HepG2 (cell line): ENCODE results near the gene CAND2. TPM values are rescaled to one million over a fixed set of nuclear protein-coding genes. Genes with fewer than 3 reads are reported as not detected.

Experiments
- ATAC-seq: fragments of 200-7000 bp; cut with Tn5 transposase; 3 replicates; pipeline ENCODE4 v1.9.1; 2020; ENCODE audit warnings: mild to moderate bottlenecking, moderate library complexity
- BruUV-seq: library from RNA; stranded (reverse); fragments of 400-500 nt; replicated peaks from 2 replicates; lab custom pipeline; 2021; lab: Mats Ljungman, UMichigan
- CTCF ChIA-PET: fragments of 300-600 bp; formaldehyde crosslinking; extraction: SDS; loops from one replicate; lab custom pipeline; 2021; ENCODE audit warnings: low total read pairs, inconsistent platforms, low intra/inter-chr PET ratio; lab: Yijun Ruan, JAX
- POLR2A ChIA-PET: fragments of 350-600 bp; sonication (Branson Sonifier 250); formaldehyde crosslinking; loops from one replicate; lab custom pipeline; 2020; ENCODE audit warnings: antibody characterized with exemption, inconsistent platforms; lab: Yijun Ruan, JAX
- DNase-seq: peaks from one replicate; pipeline ENCODE4 v3.0.0-alpha.2; 2015; ENCODE audit warnings: low spot score
- FAIRE-seq: peaks from 3 replicates; lab custom pipeline; 2011; peaks lifted over from hg19 to GRCh38; lab: Jason Lieb, UNC
- H2AFZ ChIP-seq: one replicate; pipeline ENCODE4 v1.6.1; 2011; ENCODE audit warnings: low read length, inconsistent platforms
- H3K27ac ChIP-seq: fragments of 300-600 bp; 3 replicates; pipeline ENCODE4 v1.8.0; 2011; ENCODE audit warnings: mixed run types, mild to moderate bottlenecking, mixed read lengths, low read length, inconsistent platforms; ENCODE audit not compliant: insufficient read depth; ENCODE audit errors: extremely low read length
- H3K27me3 ChIP-seq, 2 experiments: fragments of 200-600 bp in 1 of 2; 2 replicates in 1 of 2; 3 replicates in 1 of 2; pipeline versions ENCODE4 v1.6.0 to v1.8.0; 2011; ENCODE audit warnings: low read length in 2 of 2, mild to moderate bottlenecking in 2 of 2, moderate library complexity in 2 of 2, inconsistent platforms in 1 of 2; ENCODE audit not compliant: insufficient read depth in 2 of 2, control insufficient read depth in 1 of 2
- H3K36me3 ChIP-seq, 2 experiments: fragments of 200-600 bp in 1 of 2; replicated peaks in 1 of 2; 2 replicates in 1 of 2; 3 replicates in 1 of 2; pipeline versions ENCODE4 v1.5.1 to v1.8.0; 2011; ENCODE audit warnings: low read length in 2 of 2, inconsistent platforms in 1 of 2; ENCODE audit not compliant: insufficient read depth in 2 of 2, control insufficient read depth in 1 of 2
- H3K4me1 ChIP-seq: 2 replicates; pipeline ENCODE4 v1.5.1; 2012; ENCODE audit warnings: low read length, inconsistent platforms; ENCODE audit not compliant: insufficient read depth
- H3K4me2 ChIP-seq: 2 replicates; pipeline ENCODE4 v1.6.0; 2011; ENCODE audit warnings: low read depth, low read length, inconsistent platforms
- H3K4me3 ChIP-seq, 3 experiments: fragments of 200-600 bp in 1 of 3; sonication (generic), shearing (Covaris generic) in 1 of 3; replicated peaks in 1 of 3; 2 replicates each; pipeline ENCODE4 v1.5.1; 2011 to 2016; ENCODE audit warnings: low read length in 3 of 3, inconsistent platforms in 2 of 3, low read depth in 2 of 3, mild to moderate bottlenecking in 2 of 3, control low read depth in 1 of 3, mixed read lengths in 1 of 3; ENCODE audit not compliant: insufficient read depth in 1 of 3
- H3K79me2 ChIP-seq: one replicate; pipeline ENCODE4 v1.6.1; 2011; ENCODE audit warnings: low read length, inconsistent platforms; ENCODE audit not compliant: insufficient read depth
- H3K9ac ChIP-seq: 2 replicates; pipeline ENCODE4 v1.6.0; 2011; ENCODE audit warnings: mild to moderate bottlenecking, low read depth, low read length, inconsistent platforms; ENCODE audit not compliant: insufficient read depth
- H3K9me3 ChIP-seq: 2 replicates; pipeline ENCODE4 v1.5.1; 2012; ENCODE audit warnings: mild to moderate bottlenecking, low read length
- H4K20me1 ChIP-seq: 2 replicates; pipeline ENCODE4 v1.6.0; 2011; ENCODE audit warnings: inconsistent platforms, mild to moderate bottlenecking, low read length, moderate library complexity; ENCODE audit not compliant: insufficient read depth
- ELF3 ChIP-seq: IDR thresholded peaks from 2 replicates; pipeline ENCODE4 v1.6.1; 2016; ENCODE audit warnings: missing genetic modification reagents, missing compliant biosample characterization
- FOXA1 ChIP-seq, 2 experiments: fragments of 450-650 bp in 1 of 2; sonication (generic) in 1 of 2; formaldehyde crosslinking in 1 of 2; IDR thresholded peaks; 2 replicates each; pipeline versions ENCODE4 v1.4.0 to v1.6.1; 2016 to 2020; ENCODE audit warnings: missing genetic modification reagents in 1 of 2
- GATAD1 ChIP-seq: IDR thresholded peaks from 2 replicates; pipeline ENCODE4 v1.6.1; 2016; ENCODE audit warnings: missing genetic modification reagents, missing compliant biosample characterization
- PRDM15 ChIP-seq: sonication (generic); formaldehyde crosslinking; IDR thresholded peaks from 2 replicates; pipeline ENCODE4 v1.4.0; 2020; ENCODE audit warnings: missing genetic modification reagents
- RFXAP ChIP-seq: sonication (generic); formaldehyde crosslinking; IDR thresholded peaks from 2 replicates; pipeline ENCODE4 v1.4.0; 2020; ENCODE audit warnings: missing genetic modification reagents, borderline replicate concordance
- SIX1 ChIP-seq: sonication (generic); formaldehyde crosslinking; IDR thresholded peaks from 2 replicates; pipeline ENCODE4 v1.4.0; 2020; ENCODE audit warnings: missing genetic modification reagents, borderline replicate concordance
- TRAFD1 ChIP-seq: sonication (generic); formaldehyde crosslinking; IDR thresholded peaks from 2 replicates; pipeline ENCODE4 v1.5.1; 2020; ENCODE audit warnings: missing genetic modification reagents, mild to moderate bottlenecking, borderline replicate concordance
- ZFX ChIP-seq: sonication (generic); formaldehyde crosslinking; IDR thresholded peaks from 2 replicates; pipeline ENCODE4 v1.4.0; 2020; ENCODE audit warnings: mild to moderate bottlenecking, low read depth, missing genetic modification reagents, moderate library complexity
- ZMYM4 ChIP-seq: sonication (generic); formaldehyde crosslinking; IDR thresholded peaks from 2 replicates; pipeline ENCODE4 v1.8.1; 2023; ENCODE audit warnings: mild to moderate bottlenecking, missing genetic modification reagents
- ZNF274 ChIP-seq: sonication (generic); formaldehyde crosslinking; IDR thresholded peaks from 2 replicates; pipeline ENCODE4 v1.5.1; 2020; ENCODE audit warnings: mild to moderate bottlenecking, missing genetic modification reagents
- ZNF574 ChIP-seq: sonication (generic); formaldehyde crosslinking; IDR thresholded peaks from 2 replicates; pipeline ENCODE4 v1.4.0; 2020; ENCODE audit warnings: missing genetic modification reagents
- WGBS: methylation state at CpG from one replicate; pipeline ENCODE4 v1.1.6; 2017; ENCODE audit warnings: low lambda C conversion rate; 5-methylcytosine and 5-hydroxymethylcytosine counted together
- in situ Hi-C: cut with HindIII; loops from 2 replicates; pipeline ENCODE4 v1.10.0; 2017; ENCODE audit warnings: low pct_unique_long_range_greater_than_20kb; ENCODE audit not compliant: extremely low pct_ligation_motif_present
- intact Hi-C: fragments of 100-400 bp; cut with micrococcal nuclease; formaldehyde crosslinking; loops from one replicate; pipeline ENCODE4 v1.10.0; 2022; ENCODE audit not compliant: unreplicated experiment
- polyA plus RNA-seq, 8 experiments: library from polyadenylated mRNA; depleted of rRNA in 3 of 8; stranded (reverse) in 7 of 8; unstranded in 1 of 8; fragments of >200 nt; fragmentation: Illumina TruSeq in 4 of 8; extraction: Trizol in 4 of 8; gene quantifications; 2 replicates each; pipeline versions ENCODE4 v1.2.1 to v1.2.3, GENCODE V29; 2011 to 2016; ENCODE audit warnings: low read depth in 4 of 8, missing spikeins in 1 of 8, mixed read lengths in 1 of 8; ENCODE audit not compliant: insufficient read depth in 1 of 8
- total RNA-seq, 5 experiments: library from RNA; depleted of rRNA; stranded (reverse); fragments of >200 nt; fragmentation: Illumina TruSeq; extraction: Trizol; gene quantifications; 2 replicates each; pipeline ENCODE4 v1.2.3, GENCODE V29; 2016; ENCODE audit warnings: low read depth in 1 of 5
- TF ChIP-seq, protein P1 (sequence below): sonication (generic); formaldehyde crosslinking; IDR thresholded peaks from 2 replicates; pipeline ENCODE4 v1.5.1; 2020; ENCODE audit warnings: mild to moderate bottlenecking, missing genetic modification reagents

Gene CAND2
- total and polyA plus RNA-seq, 2 of the 13 experiments (the other 11 are each of a cell fraction or from before 2014, with no cell fraction given), result 0.01 TPM; not detected in 1

DNA sequence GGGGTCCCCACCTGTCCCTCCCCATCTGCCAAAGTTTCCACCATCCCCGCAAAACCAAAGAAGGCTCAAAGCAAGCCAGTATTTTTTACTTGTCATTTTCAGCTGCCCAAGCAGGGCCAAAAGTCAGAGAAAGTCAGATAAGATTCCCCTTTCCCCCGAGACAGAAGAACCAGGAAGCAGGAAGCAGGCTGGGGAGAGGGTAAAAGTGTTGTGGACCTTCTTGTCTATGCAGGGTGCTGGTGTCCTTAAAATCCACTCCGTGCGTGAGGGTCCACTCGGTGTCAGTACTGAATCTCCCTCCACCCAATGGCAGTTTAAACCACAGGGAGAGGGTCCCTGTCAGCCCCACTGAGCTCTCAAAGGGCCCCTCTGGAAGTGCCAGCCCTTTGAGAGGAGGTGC is 65.1 kb downstream of the CAND2 start (continued):
- TF ChIP-seq TRAFD1 (no peak), SIX1 (CRISPR knock-in tag) (no peak), ELF3 (CRISPR knock-in tag) (no peak), FOXA1 (IDR thresholded peaks at IDR 0.05) (no peak), FOXA1 (CRISPR knock-in tag; IDR thresholded peaks at IDR 0.05) (no peak), ZMYM4 (CRISPR knock-in tag) (no peak), GATAD1 (CRISPR knock-in tag) (no peak)
- TF ChIP-seq, protein P1, sequence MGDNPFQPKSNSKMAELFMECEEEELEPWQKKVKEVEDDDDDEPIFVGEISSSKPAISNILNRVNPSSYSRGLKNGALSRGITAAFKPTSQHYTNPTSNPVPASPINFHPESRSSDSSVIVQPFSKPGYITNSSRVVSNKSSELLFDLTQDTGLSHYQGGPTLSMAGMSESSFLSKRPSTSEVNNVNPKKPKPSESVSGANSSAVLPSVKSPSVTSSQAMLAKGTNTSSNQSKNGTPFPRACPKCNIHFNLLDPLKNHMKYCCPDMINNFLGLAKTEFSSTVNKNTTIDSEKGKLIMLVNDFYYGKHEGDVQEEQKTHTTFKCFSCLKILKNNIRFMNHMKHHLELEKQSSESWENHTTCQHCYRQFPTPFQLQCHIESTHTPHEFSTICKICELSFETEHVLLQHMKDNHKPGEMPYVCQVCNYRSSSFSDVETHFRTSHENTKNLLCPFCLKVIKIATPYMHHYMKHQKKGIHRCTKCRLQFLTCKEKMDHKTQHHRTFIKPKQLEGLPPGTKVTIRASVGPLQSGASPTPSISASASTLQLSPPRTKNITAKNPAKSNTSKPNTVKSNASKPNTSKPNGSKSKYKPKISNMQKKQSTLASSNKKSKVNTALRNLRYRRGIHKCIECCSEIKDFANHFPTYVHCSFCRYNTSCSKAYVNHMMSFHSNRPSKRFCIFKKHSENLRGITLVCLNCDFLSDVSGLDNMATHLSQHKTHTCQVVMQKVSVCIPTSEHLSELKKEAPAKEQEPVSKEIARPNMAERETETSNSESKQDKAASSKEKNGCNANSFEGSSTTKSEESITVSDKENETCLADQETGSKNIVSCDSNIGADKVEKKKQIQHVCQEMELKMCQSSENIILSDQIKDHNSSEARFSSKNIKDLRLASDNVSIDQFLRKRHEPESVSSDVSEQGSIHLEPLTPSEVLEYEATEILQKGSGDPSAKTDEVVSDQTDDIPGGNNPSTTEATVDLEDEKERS (CRISPR knock-in tag), result no peak

DNA sequence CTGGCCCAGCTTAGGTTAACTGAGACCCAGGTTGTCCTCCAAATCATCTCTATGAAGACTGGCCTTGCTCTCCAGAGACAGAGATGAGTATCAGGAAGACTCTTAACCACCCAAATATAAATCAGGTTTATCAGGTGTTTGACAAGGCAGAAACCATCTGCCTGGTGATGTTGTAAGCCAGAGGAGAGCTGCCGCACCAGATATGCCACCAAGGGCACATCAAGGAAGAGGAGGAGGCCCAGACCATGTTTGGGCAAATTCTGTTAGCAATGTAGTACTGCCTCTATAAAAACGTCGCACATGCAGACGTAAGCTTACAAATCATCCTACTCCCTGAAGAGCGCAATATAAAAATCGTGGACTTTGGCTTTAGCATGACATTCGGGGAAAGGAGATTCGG is 65.9 kb downstream of the CAND2 start:
- Histone ChIP-seq H3K27me3 (peaks cover 4 to 73% of the 10 kb centered on the region in 2 experiments), H3K4me1 (no peaks in the 10 kb centered on the region), H4K20me1 (no peaks in the 10 kb centered on the region), H3K4me2 (no peak overlapping the region), H3K9me3 (no peaks in the 10 kb centered on the region; the same call in 1 of the 2 replicates), H3K27ac (no peak overlapping the region), H3K4me3 (no peak overlapping the region), H3K9ac (no peak overlapping the region), H3K79me2 (no peaks in the 10 kb centered on the region), H3K36me3 (no peaks in the 10 kb centered on the region), H2AFZ (no peak overlapping the region)
- no TSS peak for BruUV-seq
- POLR2A ChIA-PET, result no interaction called here
- intact Hi-C loops, result no loop called here
- no peak for FAIRE-seq
- CTCF ChIA-PET, result no interaction called here
- in situ Hi-C loops, result no loop called here
- 61% methylated on average over 8 of the region's 8 CpGs for whole genome bisulfite sequencing
- no peak for DNase-seq
- no peak for ATAC-seq
- TF ChIP-seq RFXAP (CRISPR knock-in tag) (no peak), ZFX (CRISPR knock-in tag) (no peak), PRDM15 (CRISPR knock-in tag) (no peak), ZNF274 (CRISPR knock-in tag) (no peak), ZNF574 (CRISPR knock-in tag) (no peak)
